GM12801 (cell line): ENCODE measurements around the gene COL25A1.

ENCODE experiments used
- CTCF ChIP-seq: IDR thresholded peaks from one replicate; pipeline ENCODE4 v1.5.1; 2011; ENCODE audit warnings: control low read depth; ENCODE audit not compliant: insufficient read length; ENCODE audit errors: extremely low read depth

The COL25A1 gene

GRCh38 chr4:108902769-108903168 lies 399.7 kb downstream of the COL25A1 start:
- no peak for TF ChIP-seq CTCF

- no peak for TF ChIP-seq CTCF
Observed at GRCh38 chr4:108901291-108901690, 401.2 kb downstream of the COL25A1 start.

- TF ChIP-seq CTCF = no peak
Observed at GRCh38 chr4:108900018-108900580, 402.4 kb downstream of the COL25A1 start.

- TF ChIP-seq CTCF = no peak
Observed at GRCh38 chr4:108893468-108893867, 409.0 kb downstream of the COL25A1 start.

- no peak for TF ChIP-seq CTCF
Observed at GRCh38 chr4:108891896-108892590, 410.4 kb downstream of the COL25A1 start.

GRCh38 chr4:108890484-108890881 lies 412.0 kb downstream of the COL25A1 start:
- TF ChIP-seq CTCF = no peak

GRCh38 chr4:108889696-108890483 lies 412.6 kb downstream of the COL25A1 start:
- no peak for TF ChIP-seq CTCF
